Thoracic aorta endothelial cell (primary cell): ENCODE results near the gene RNU1-3. TPM values are rescaled to one million over a fixed set of nuclear protein-coding genes. Genes with fewer than 3 reads are reported as not detected.

ENCODE experiments used
- small RNA-seq: library from RNA; depleted of rRNA; stranded (forward); fragments of <200 nt; gene quantifications from one replicate; pipeline ENCODE3, GENCODE V24; 2012
- total RNA-seq: library from RNA; depleted of rRNA; stranded (reverse); fragments of >200 nt; gene quantifications from 2 replicates; pipeline ENCODE4 v1.2.3, GENCODE V29; 2012

Gene RNU1-3
- under 0.01 TPM in 2 replicates for total RNA-seq

GRCh38 chr1:16666502-16667413, at the start of gene RNU1-3:
TSS of gene RNU1-3 (minus strand) at chr1:16666948.

Small RNA genes lying within 50 kb of the gene (small RNA-seq; reads per million reads assigned to genes)
- not detected for gene RNU1-3

Other genes starting within 250 kb of the RNU1-3 start
- under 0.01 TPM in 1 of 2 replicates, not detected in the other for gene SPATA21, start 229.5 kb downstream of the RNU1-3 start, total RNA-seq
- 119 and 120 TPM in 2 replicates for gene NECAP2, start 226.2 kb downstream of the RNU1-3 start, total RNA-seq
- gene RNU1-1, start 152.7 kb downstream of the RNU1-3 start, total RNA-seq: under 0.01 TPM in 2 replicates
- 27.1 and 28.4 TPM in 2 replicates for gene NBPF1, start 53.4 kb downstream of the RNU1-3 start, total RNA-seq
- gene RNU1-4, start 73.6 kb upstream of the RNU1-3 start, total RNA-seq: under 0.01 TPM in 2 replicates
- under 0.01 TPM in 2 replicates for gene RNU1-2, start 229.0 kb upstream of the RNU1-3 start, total RNA-seq